RWPE2 (cell line): ENCODE measurements around the gene ZNF57.
A peak's percentile ranks its signal among the peaks of the same experiment; 100 is the strongest.

Experiments used
- ATAC-seq: fragments of 200-7000 bp; cut with Tn5 transposase; 3 replicates; pipeline ENCODE4 v1.9.1; 2021; ENCODE audit warnings: low read depth
- DNase-seq: peaks from one replicate; pipeline ENCODE4 v3.0.0-alpha.2; 2020; ENCODE audit warnings: low spot score
- H3K27ac ChIP-seq: fragments of 450-650 bp; 2 replicates; pipeline ENCODE4 v1.5.1; 2017; ENCODE audit warnings: mild to moderate bottlenecking; ENCODE audit not compliant: poor library complexity, severe bottlenecking
- H3K27me3 ChIP-seq: fragments of 250-450 bp; sonication (Bioruptor Pico); 2 replicates; pipeline ENCODE4 v1.5.1; 2021; ENCODE audit warnings: mild to moderate bottlenecking, moderate library complexity; ENCODE audit not compliant: insufficient read depth, poor library complexity, severe bottlenecking
- H3K36me3 ChIP-seq: fragments of 250-450 bp; sonication (Bioruptor Pico); 2 replicates; pipeline ENCODE4 v1.5.1; 2020; ENCODE audit warnings: low read depth, mild to moderate bottlenecking, moderate library complexity
- H3K4me1 ChIP-seq: fragments of 250-450 bp; sonication (Bioruptor Pico); 2 replicates; pipeline ENCODE4 v1.5.1; 2021; ENCODE audit warnings: mild to moderate bottlenecking, moderate library complexity; ENCODE audit not compliant: insufficient read depth, poor library complexity, severe bottlenecking
- H3K4me3 ChIP-seq: fragments of 250-450 bp; sonication (Bioruptor Pico); 2 replicates; pipeline ENCODE4 v1.5.1; 2021; ENCODE audit warnings: mild to moderate bottlenecking, moderate library complexity; ENCODE audit not compliant: severe bottlenecking
- H3K9me3 ChIP-seq: fragments of 250-450 bp; sonication (Bioruptor Pico); 2 replicates; pipeline ENCODE4 v1.5.1; 2021; ENCODE audit warnings: mild to moderate bottlenecking, moderate library complexity; ENCODE audit not compliant: severe bottlenecking
- TF ChIP-seq, protein P1 (sequence below): fragments of 450-650 bp; IDR thresholded peaks from one replicate; pipeline ENCODE4 v1.5.1; 2017; ENCODE audit warnings: mild to moderate bottlenecking, moderate library complexity; ENCODE audit not compliant: poor library complexity, severe bottlenecking

Gene ZNF57

DNA sequence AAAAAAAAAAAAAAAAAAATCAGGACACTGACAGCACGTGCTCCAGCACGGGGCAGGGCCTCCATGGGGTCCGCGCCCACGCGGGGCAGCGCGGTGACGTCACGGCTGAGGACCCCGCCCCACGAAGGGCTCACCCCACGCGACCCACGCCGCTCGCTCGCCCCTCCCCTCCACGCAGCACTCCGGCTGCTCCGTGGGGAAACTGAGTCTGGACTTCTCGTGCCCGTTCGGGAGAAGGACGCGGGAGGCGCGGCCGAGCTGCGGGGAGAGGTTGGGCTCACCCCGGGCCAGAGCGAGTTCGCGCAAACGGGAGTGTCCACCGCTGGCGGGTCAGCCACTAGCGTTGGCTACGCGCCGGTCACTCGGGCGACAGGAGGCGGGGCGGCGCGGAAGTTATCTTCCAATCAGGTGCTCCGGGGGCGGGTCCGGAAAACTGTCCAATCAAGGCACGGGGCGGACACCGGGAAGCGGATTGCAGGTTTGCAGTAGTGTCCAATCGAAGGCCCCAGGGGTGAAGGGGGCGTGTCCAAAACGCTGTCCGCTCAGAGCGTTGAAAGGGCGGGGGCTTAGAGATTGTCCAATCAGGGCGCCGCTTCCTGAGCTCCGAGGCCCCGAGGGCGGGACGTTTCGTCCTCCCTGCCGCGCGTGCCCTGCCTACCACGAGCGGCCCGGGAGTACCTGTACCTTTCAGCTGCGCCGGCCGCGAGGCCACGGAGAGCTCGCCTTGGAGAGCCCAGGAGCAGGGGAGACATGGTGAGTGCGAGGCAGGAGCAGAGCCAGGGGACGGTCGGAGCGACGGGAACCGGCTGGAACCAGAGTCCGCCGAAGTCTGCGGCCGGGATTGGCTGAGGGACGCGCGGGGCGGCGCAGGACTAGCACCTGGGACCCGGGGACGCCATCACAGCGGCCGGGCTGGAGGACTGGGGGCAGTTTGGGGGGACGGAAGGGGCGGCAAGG, at the start of gene ZNF57:
Gene ZNF57 (plus strand): TSS at position 633 of the 957 bp plus-strand sequence. CDS start 118 bp downstream, at position 751.
- TF ChIP-seq, protein P1, sequence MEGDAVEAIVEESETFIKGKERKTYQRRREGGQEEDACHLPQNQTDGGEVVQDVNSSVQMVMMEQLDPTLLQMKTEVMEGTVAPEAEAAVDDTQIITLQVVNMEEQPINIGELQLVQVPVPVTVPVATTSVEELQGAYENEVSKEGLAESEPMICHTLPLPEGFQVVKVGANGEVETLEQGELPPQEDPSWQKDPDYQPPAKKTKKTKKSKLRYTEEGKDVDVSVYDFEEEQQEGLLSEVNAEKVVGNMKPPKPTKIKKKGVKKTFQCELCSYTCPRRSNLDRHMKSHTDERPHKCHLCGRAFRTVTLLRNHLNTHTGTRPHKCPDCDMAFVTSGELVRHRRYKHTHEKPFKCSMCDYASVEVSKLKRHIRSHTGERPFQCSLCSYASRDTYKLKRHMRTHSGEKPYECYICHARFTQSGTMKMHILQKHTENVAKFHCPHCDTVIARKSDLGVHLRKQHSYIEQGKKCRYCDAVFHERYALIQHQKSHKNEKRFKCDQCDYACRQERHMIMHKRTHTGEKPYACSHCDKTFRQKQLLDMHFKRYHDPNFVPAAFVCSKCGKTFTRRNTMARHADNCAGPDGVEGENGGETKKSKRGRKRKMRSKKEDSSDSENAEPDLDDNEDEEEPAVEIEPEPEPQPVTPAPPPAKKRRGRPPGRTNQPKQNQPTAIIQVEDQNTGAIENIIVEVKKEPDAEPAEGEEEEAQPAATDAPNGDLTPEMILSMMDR = no peak
- peaks cover 3% of the 10 kb centered on the region for H3K9me3 ChIP-seq
- H3K4me3 ChIP-seq = peak within 1 kb of the TSS; percentile 45
- ATAC-seq = peak; percentile 96
- peak within 1 kb of the TSS; percentile 39 for H3K27ac ChIP-seq
- no peaks in the 10 kb centered on the region for H3K27me3 ChIP-seq
- peak; percentile 100 for DNase-seq
- H3K4me1 ChIP-seq = no peaks in the 10 kb centered on the region
- peaks cover 4% of the 10 kb centered on the region for H3K36me3 ChIP-seq

DNA sequence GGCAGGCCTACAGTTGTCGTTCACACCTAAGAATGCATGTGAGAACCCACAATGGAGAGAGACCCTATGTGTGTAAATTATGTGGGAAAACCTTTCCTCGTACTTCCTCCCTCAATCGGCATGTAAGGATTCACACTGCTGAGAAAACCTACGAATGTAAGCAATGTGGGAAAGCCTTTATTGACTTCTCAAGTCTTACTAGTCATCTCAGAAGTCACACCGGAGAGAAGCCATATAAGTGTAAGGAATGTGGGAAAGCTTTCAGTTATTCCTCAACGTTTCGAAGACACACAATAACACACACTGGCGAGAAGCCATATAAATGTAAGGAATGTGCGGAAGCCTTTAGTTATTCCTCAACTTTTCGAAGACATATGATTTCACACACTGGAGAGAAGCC, 48.1 kb upstream of the ZNF57 start:
- Histone ChIP-seq H3K4me1 (no peaks in the 10 kb centered on the region), H3K27me3 (no peaks in the 10 kb centered on the region), H3K9me3 (peaks cover 23% of the 10 kb centered on the region), H3K27ac (no peak overlapping the region), H3K4me3 (no peak overlapping the region), H3K36me3 (peaks cover 48% of the 10 kb centered on the region)
- TF ChIP-seq, protein P1 = no peak
- ATAC-seq (no peak), DNase-seq (no peak)

DNA sequence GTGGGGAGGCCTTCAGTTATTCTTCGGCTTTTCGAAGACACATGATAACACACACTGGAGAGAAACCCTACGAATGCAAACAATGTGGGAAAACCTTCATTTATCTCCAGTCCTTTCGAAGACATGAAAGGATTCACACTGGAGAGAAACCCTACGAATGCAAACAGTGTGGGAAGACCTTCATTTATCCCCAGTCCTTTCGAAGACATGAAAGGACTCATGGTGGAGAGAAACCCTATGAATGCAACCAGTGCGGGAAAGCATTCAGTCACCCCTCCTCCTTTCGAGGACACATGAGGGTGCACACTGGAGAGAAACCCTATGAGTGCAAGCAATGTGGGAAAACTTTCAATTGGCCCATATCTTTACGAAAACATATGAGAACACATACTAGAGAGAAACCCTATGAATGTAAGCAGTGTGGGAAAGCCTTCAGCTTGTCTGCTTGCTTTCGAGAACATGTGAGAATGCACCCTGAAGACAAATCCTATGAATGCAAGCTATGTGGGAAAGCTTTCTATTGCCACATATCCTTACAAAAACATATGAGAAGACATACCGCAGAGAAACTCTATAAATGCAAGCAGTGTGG, 47.6 kb upstream of the ZNF57 start:
- DNase-seq (no peak), ATAC-seq (no peak)
- H3K27ac ChIP-seq = no peak overlapping the region
- H3K4me1 ChIP-seq = no peaks in the 10 kb centered on the region
- TF ChIP-seq, protein P1 = no peak
- no peak overlapping the region for H3K4me3 ChIP-seq
- H3K27me3 ChIP-seq = no peaks in the 10 kb centered on the region
- peaks cover 23% of the 10 kb centered on the region for H3K9me3 ChIP-seq
- H3K36me3 ChIP-seq = peaks cover 48% of the 10 kb centered on the region

DNA sequence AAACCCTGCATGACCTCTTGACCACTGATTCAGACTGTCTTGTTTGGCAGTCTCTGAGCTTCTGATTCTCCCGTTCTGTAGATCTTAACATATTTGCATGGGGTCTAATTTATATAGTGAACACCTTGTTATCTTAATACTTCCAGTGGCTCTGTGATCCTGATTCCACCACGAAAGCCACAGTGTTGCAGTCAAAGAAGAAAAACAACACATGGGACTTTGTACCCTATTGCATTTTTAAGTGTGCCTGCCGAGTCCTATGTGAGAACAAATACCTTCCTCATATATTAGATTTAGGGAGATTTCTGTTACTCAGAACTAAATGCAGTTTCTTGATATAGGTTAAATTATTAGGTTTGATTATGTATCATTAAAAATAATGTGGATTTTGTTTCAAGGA, 45.9 kb upstream of the ZNF57 start:
- H3K4me1 ChIP-seq = no peaks in the 10 kb centered on the region
- no peaks in the 10 kb centered on the region for H3K27me3 ChIP-seq
- TF ChIP-seq, protein P1 = no peak
- ATAC-seq = no peak
- peaks cover 48% of the 10 kb centered on the region for H3K36me3 ChIP-seq
- H3K27ac ChIP-seq = no peak overlapping the region
- H3K9me3 ChIP-seq = peaks cover 20% of the 10 kb centered on the region
- no peak overlapping the region for H3K4me3 ChIP-seq
- DNase-seq = no peak
